NCI-H82 treated with DMSO at 0.1 percent for 48 hours (cell line): ENCODE results near the gene IL25.
"Not testable (repeated sequence)": the region's sequence is repeated elsewhere in the genome, so short reads cannot be mapped to it uniquely, and the experiment has no call there.

Experiments used
- DNase-seq: peaks from one replicate; lab custom pipeline; 2025; ENCODE audit not compliant: unreplicated experiment; lab: John Stamatoyannopoulos, UW

IL25 gene

DNA sequence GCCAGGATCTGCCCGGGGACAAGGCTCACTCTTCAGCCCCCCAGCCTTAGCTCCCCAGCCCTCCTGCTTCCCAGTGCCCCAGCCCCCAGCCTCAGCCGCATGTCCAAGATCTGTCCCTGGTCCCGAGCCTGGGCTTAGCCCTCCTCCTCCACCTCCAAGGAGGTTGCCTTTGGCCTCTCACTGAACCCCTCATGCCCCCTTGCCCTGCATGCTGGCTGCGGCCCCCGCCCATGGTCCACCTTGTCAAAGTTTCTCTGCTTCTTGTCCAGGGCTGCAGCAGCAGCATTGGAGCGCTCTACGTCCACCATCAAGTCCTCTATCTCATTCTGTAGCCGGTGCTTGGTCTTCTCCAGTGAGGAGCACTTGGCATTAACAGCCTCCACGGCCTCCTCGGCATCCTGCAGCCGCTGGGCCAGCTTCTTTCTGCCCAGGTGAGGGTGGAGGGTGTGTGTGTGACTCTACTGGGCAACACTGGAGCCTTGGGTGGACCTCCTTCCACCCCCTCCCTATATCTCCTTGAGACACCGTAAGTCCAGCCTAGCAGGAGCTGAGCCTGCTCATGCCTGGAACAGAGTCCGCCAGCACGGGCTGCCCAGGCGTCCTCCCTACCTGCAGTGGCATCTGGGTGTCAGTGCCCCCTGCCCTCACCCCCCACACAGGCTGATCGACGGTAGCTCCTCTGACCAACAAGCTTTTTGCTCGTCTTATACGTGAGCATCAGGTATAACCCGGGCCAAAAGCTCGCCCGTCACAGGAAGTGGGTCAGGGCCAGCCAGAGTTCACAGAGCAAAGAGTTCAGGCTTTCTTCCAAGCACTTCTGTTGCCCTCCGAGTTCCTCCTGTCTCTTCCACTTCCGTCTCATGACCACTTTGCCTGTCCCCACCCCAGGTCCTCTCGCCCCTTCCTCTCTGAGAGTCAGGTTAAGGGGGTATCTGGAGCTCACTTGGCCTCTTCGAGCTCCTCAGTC, 15.6 kb downstream of the IL25 start:
- DNase-seq, result no peak

GRCh38 chr14:23388996-23389395, 16.4 kb downstream of the IL25 start:
- DNase-seq, result no peak

GRCh38 chr14:23389396-23389795, 16.8 kb downstream of the IL25 start:
- no peak for DNase-seq

DNA sequence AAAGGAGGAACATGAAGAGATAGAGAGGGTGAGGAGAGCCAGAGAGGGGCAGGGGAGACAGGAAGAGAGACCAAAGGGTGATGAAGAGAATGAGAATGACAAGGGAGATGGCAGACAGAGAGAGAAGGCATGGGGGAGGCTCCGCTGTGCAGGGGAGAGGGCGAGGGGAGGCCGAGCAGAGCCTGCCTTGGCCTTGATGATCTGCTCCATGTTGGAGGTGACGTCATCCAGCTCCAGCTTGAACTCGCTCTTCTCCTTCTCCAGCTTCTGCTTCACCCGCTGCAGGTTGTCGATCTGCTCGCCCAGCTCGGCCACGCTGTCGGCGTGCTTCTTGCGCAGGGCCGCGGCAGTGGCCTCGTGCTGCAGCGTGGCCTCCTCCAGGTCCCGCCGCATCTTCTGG, 17.3 kb downstream of the IL25 start:
- not testable (repeated sequence) for DNase-seq

- DNase-seq, result no peak
These were observed 20.0 kb downstream of the IL25 start for GRCh38 chr14:23392613-23393012.

DNA sequence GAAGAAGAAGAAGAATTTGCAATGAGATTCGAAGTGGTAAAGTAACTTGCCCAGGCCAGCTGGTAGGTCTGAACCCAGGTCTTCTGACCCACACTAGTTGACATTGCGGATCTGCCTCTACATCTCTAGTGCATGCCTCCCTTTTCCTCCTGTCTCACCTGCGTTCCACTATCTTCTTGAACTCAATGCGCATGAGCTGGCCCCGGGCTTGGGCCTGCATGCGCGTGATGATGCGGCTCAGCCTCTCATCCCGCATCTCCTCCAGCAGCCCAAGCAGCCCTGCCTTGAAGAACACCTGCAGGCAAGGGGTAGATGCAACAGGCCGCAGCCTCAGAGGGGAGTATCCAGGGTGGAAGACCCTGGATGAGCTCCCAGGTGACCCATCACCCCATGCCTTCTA, 23.5 kb downstream of the IL25 start:
- no peak for DNase-seq

DNA sequence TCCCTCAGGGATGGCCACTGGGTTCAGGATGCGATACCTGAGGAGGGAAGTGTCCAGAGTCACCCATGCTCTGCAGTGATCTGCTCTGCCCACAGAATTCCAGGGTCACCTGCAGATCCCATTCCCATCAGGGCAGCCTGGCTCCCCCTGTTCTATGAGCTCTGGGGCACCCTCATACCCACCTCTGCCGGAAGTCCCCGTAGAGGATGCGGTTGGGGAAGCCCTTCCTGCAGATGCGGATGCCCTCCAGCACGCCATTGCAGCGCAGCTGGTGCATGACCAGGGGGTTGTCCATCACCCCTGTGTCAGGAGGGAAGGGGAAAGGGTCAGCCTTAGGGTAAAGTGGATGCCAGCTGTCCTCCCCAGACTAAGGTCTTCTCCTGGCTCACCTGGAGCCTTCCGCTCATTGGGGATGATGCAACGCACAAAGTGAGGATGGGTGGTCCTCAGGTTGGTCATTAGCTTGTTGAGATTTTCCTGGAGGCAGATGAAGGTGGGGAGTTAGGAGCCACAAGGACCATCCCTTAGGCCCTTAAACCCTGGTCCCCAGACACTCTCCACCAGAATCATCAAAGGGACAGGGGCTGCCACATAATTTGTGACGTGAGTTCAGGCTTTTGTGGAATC, 24.3 kb downstream of the IL25 start:
- no peak for DNase-seq

- DNase-seq, result no peak
These were observed 25.7 kb downstream of the IL25 start for GRCh38 chr14:23398348-23398747.

DNA sequence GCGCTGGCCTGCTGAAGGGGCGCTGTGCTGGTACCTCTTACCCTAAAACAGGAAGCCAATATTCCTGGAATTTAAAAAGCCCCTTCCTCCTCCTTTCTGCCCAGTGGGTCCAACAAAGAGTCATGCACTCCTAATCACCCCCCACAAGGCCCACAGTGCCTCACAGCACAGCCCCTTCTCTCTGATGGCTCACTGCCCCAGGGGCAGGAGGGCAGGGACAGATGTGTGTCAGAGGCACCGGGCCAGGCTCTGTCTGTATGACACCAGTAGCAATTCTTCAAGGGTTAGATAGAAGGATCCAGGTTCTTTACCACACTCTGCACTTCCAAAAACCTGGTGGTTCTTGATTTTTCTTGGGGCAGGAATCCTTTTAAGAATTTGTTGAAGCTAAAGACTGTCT, 26.5 kb downstream of the IL25 start:
- DNase-seq, result no peak

DNA sequence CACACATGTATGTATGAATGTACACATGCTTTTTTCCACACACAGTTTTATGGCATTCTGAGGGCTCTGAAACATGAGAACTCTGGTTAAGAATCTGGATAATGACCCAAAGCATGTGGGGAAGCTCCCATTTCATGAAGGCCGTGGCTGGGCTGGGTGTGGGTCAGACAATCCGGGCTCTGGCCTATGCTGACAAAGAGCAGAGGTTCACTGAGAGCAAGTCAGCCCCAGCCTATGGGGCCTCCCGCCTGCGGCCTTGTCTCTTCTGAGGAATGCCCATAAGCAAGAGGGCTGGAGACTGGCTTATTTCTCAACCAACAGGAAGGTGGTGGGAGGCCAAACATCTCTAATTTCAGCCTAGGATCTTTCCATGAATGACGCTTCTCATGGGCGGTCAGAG, 27.0 kb downstream of the IL25 start:
- no peak for DNase-seq

- not testable (repeated sequence) for DNase-seq
These were observed 28.0 kb downstream of the IL25 start for GRCh38 chr14:23400496-23401149.

GRCh38 chr14:23401291-23401690, 28.7 kb downstream of the IL25 start:
- no peak for DNase-seq

- DNase-seq, result no peak
These were observed 29.9 kb downstream of the IL25 start for GRCh38 chr14:23402296-23403138.

DNA sequence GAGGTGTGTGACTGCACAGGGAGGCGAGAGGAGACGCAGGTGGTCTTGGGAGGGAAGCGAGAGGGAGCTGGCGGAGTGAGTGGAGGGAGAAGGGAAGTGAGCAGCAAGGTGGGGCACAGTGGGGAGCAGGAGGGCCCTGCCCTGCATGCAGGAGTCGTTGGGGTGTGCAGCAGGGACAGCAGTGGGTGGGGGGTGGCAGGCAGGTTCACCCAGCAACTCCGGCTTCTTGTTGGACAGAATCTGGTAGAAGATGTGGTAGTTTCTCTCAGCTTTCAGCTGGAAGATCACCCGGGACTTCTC, 30.5 kb downstream of the IL25 start:
- DNase-seq, result no peak

- no peak for DNase-seq
These were observed 31.3 kb downstream of the IL25 start for GRCh38 chr14:23403908-23404307.

- no peak for DNase-seq
These were observed 31.8 kb downstream of the IL25 start for GRCh38 chr14:23404331-23404900.

- DNase-seq, result no peak
These were observed 32.5 kb downstream of the IL25 start for GRCh38 chr14:23405096-23405495.

- DNase-seq, result no peak
These were observed 33.0 kb downstream of the IL25 start for GRCh38 chr14:23405516-23406025.

DNA sequence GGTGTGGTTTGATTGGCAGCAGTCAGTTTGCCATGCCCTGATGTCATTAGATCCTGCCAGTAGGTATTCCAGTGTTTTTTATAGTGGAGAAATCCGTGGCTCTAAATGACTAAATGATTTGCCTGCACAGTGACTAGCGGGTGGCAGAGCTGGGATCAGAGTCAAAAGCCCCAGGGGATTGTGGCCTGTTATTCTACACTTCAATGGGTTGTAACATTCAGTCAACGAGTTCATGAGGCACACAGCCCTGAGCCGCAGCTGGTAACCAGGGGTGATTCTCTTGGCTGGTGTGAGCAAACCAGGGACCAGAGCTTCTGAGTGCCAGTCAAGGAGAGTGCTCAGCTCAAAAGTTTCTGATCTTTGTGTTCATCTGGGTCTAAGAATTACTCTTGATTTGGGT, 33.6 kb downstream of the IL25 start:
- no peak for DNase-seq

DNA sequence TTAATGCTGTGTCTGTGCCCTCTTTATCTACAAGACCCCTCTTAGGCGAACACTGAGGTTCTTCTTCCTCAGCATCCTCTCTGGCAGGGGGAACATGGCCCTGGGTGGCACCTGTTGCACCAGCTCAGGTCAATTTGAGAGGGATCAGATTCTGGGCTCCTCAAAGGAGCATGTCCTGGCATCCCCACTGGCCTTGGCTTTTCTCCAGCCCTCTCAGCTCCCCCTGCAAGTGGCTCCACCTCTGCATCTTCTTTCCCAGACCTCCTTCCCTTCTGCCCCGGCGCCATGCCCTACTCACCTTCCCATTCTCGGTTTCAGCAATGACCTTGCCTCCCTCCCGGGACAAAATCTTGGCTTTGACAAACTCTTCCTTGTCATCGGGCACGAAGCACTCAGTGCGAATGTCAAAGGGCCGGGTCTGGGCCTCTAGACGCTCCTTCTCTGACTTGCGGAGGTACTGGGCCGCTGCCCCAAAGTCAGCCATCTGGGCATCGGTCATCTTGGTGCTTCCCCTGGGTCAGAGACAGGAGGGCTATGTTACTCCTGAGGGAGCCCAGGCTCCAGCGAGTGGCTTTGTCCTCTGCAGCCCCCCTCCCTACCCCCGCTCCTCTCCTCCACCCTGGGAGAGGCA, 34.2 kb downstream of the IL25 start:
- no peak for DNase-seq
